Measurements from ENCODE around the gene PITRM1.
"Not testable (repeated sequence)": the region's sequence is repeated elsewhere in the genome, so short reads cannot be mapped to it uniquely, and the experiment has no call there.

The PITRM1 gene

GRCh38 chr10:3106928-3107425 lies 65.6 kb downstream of the PITRM1 start:
- peaks cover 92% of the 10 kb centered on the region for H3K36me3 ChIP-seq
- H4K20me1 ChIP-seq = peaks cover 83% of the 10 kb centered on the region
- no peak overlapping the region for H3K4me2 ChIP-seq
- no peak overlapping the region for H3K4me3 ChIP-seq
- peaks cover 30% of the 10 kb centered on the region for H3K4me1 ChIP-seq
- no peaks in the 10 kb centered on the region for H3K27me3 ChIP-seq
- no peak for TF ChIP-seq Cebpa-rat (IDR thresholded peaks at IDR 0.05)
- H3K27ac ChIP-seq = no peak overlapping the region
- H3K9me3 ChIP-seq = no peaks in the 10 kb centered on the region
- H3K9ac ChIP-seq = no peak overlapping the region

- H3K9ac ChIP-seq, H3K4me2 ChIP-seq, H3K27me3 ChIP-seq, H3K9me3 ChIP-seq, H3K27ac ChIP-seq, H3K4me3 ChIP-seq: not testable (repeated sequence)
- H4K20me1 ChIP-seq = peaks cover 81% of the 10 kb centered on the region
- peaks cover 92% of the 10 kb centered on the region for H3K36me3 ChIP-seq
- H3K4me1 ChIP-seq = peaks cover 24% of the 10 kb centered on the region
Measured at GRCh38 chr10:3106328-3106727, 66.3 kb downstream of the PITRM1 start.

GRCh38 chr10:3105905-3106304 lies 66.7 kb downstream of the PITRM1 start:
- Histone ChIP-seq H4K20me1 (peaks cover 81% of the 10 kb centered on the region), H3K9me3 (no peaks in the 10 kb centered on the region), H3K4me1 (peaks cover 20% of the 10 kb centered on the region), H3K27ac (no peak overlapping the region), H3K9ac (no peak overlapping the region), H3K27me3 (no peaks in the 10 kb centered on the region), H3K4me2 (no peak overlapping the region), H3K4me3 (no peak overlapping the region), H3K36me3 (peaks cover 92% of the 10 kb centered on the region)
- TF ChIP-seq Cebpa-rat (IDR thresholded peaks at IDR 0.05) = no peak

- Histone ChIP-seq H3K27ac (no peak overlapping the region), H3K4me3 (no peak overlapping the region), H4K20me1 (peaks cover 81% of the 10 kb centered on the region), H3K4me2 (no peak overlapping the region), H3K4me1 (peaks cover 12% of the 10 kb centered on the region), H3K36me3 (peaks cover 93% of the 10 kb centered on the region), H3K9me3 (no peaks in the 10 kb centered on the region), H3K27me3 (no peaks in the 10 kb centered on the region), H3K9ac (no peak overlapping the region)
- TF ChIP-seq Cebpa-rat (IDR thresholded peaks at IDR 0.05) = no peak
Measured at GRCh38 chr10:3105166-3105565, 67.4 kb downstream of the PITRM1 start.

DNA sequence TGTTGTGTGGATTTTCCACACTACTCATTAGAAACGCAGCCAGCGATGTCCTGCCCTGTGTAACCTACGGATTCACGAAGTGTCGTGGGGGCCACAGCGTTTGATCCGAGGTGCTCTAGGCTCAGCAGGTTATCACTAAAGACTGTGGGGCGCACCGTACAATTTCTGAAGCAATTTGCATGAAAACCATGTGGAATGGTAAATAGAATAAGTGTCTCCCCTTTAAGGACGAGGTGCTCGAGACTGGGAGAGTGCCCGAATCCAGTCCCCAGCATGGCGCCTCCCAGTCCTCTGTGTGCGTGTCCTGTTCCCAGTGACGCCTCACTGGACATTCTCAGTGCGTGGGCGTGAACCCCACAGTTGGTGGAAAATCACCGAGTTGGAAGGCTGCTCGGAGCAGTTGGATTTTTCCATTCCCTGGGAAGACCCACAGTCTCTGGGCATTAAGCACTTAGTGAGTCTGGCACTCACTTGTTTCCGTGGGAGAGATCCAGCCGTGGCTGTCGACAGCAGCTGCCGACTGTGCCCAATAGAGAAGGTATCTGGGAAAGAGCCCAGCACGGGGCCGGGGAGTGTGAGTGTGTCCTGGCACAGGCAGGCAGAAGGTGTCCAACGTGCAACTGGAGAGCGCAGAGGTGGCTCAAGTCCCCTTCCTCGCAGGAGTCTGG lies 68.2 kb downstream of the PITRM1 start:
- no peak overlapping the region for H3K4me3 ChIP-seq
- H3K27me3 ChIP-seq = no peaks in the 10 kb centered on the region
- peaks cover 81% of the 10 kb centered on the region for H4K20me1 ChIP-seq
- H3K36me3 ChIP-seq = peaks cover 93% of the 10 kb centered on the region
- no peak overlapping the region for H3K27ac ChIP-seq
- H3K4me1 ChIP-seq = peaks cover 5% of the 10 kb centered on the region; the same call in 1 of the 2 replicates
- TF ChIP-seq Cebpa-rat (IDR thresholded peaks at IDR 0.05) = no peak
- H3K9me3 ChIP-seq = no peaks in the 10 kb centered on the region
- no peak overlapping the region for H3K9ac ChIP-seq
- no peak overlapping the region for H3K4me2 ChIP-seq

DNA sequence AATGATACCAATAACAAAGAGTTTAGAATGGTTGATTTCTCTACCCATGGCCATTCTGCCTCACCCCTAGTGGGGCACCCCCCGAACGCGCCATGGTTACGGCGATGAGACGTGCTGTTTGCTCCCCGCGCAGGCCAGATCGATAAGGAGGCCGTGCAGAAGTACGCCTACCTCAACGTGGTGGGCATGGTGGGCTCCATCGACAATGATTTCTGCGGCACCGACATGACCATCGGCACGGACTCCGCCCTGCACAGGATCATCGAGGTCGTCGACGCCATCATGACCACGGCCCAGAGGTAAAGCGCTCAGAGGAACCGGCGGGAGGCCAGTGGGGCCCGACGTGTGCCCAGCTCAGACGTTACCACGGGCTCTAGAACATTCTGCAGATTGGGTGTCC lies 68.9 kb downstream of the PITRM1 start:
- Histone ChIP-seq H3K4me3 (no peak overlapping the region), H4K20me1 (peaks cover 84% of the 10 kb centered on the region), H3K36me3 (peaks cover 93% of the 10 kb centered on the region), H3K27me3 (no peaks in the 10 kb centered on the region), H3K4me2 (no peak overlapping the region), H3K27ac (no peak overlapping the region), H3K9me3 (no peaks in the 10 kb centered on the region), H3K4me1 (no peaks in the 10 kb centered on the region; the same call in 1 of the 2 replicates), H3K9ac (no peak overlapping the region)
- TF ChIP-seq Cebpa-rat (IDR thresholded peaks at IDR 0.05) = no peak

- TF ChIP-seq Cebpa-rat (IDR thresholded peaks at IDR 0.05) = no peak
- H3K4me3 ChIP-seq = no peak overlapping the region
- H3K36me3 ChIP-seq = peaks cover 92% of the 10 kb centered on the region
- H3K4me2 ChIP-seq = no peak overlapping the region
- H4K20me1 ChIP-seq = peaks cover 89% of the 10 kb centered on the region
- no peaks in the 10 kb centered on the region for H3K4me1 ChIP-seq
- H3K27me3 ChIP-seq = no peaks in the 10 kb centered on the region
- no peak overlapping the region for H3K9ac ChIP-seq
- H3K9me3 ChIP-seq = no peaks in the 10 kb centered on the region
- no peak overlapping the region for H3K27ac ChIP-seq
Measured at GRCh38 chr10:3102720-3103427, 69.7 kb downstream of the PITRM1 start.

DNA sequence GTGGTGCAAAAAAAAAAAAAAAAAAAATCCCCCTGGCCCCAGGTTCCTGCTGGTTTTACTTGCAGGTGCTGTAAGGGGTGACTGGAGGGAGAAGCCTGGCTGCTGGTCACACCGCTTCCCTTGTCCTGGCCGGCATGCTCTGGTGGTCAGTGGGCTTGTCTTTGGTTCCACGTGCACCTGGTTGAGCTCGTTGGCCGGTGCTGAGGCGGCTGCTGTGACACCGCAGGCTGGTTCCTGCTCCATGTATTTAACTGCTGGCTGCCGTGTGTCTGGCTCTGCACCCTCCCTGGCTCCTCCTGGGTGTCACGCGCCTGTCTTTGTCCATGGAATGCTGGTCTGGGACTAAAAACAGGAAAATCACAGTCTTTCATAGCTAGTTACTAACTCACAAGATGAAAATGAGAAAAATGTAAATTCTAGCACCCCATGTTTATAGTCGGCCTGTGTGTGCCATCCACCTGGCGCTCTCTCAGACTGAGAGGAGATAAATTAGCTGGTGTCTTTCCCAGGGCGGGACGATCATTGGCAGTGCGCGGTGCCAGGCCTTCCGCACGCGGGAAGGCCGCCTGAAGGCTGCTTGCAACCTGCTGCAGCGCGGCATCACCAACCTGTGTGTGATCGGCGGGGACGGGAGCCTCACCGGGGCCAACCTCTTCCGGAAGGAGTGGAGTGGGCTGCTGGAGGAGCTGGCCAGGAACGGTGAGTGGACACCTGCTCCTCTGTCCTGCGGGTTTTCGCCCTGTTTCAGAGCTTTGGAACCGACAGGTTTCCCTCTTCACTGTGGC lies 71.5 kb downstream of the PITRM1 start:
- peaks cover 98% of the 10 kb centered on the region for H3K36me3 ChIP-seq
- H3K9me3 ChIP-seq = no peaks in the 10 kb centered on the region
- TF ChIP-seq Cebpa-rat (IDR thresholded peaks at IDR 0.05) = no peak
- H3K4me2 ChIP-seq = no peak overlapping the region
- no peak overlapping the region for H3K9ac ChIP-seq
- H3K4me3 ChIP-seq = no peak overlapping the region
- peaks cover 96% of the 10 kb centered on the region for H4K20me1 ChIP-seq
- H3K27ac ChIP-seq = no peak overlapping the region
- H3K27me3 ChIP-seq = no peaks in the 10 kb centered on the region
- peaks cover 4% of the 10 kb centered on the region for H3K4me1 ChIP-seq

- H3K9me3 ChIP-seq = no peaks in the 10 kb centered on the region
Measured at GRCh38 chr10:3100093-3100792, 72.3 kb downstream of the PITRM1 start.

More at GRCh38 chr10:3100093-3100792, 72.3 kb downstream of the PITRM1 start:
- Histone ChIP-seq H3K4me1 (peaks cover 12% of the 10 kb centered on the region), H3K27ac (no peak overlapping the region), H3K4me3 (no peak overlapping the region), H3K36me3 (peaks cover 96% of the 10 kb centered on the region), H3K27me3 (no peaks in the 10 kb centered on the region), H4K20me1 (peaks cover 96% of the 10 kb centered on the region), H3K4me2 (no peak overlapping the region), H3K9ac (no peak overlapping the region)
- no peak for TF ChIP-seq Cebpa-rat (IDR thresholded peaks at IDR 0.05)
